GM12801 (cell line): ENCODE measurements around the gene COPB1.

Experiments used
- CTCF ChIP-seq: IDR thresholded peaks from one replicate; pipeline ENCODE4 v1.5.1; 2011; ENCODE audit warnings: control low read depth; ENCODE audit not compliant: insufficient read length; ENCODE audit errors: extremely low read depth

Gene COPB1

DNA sequence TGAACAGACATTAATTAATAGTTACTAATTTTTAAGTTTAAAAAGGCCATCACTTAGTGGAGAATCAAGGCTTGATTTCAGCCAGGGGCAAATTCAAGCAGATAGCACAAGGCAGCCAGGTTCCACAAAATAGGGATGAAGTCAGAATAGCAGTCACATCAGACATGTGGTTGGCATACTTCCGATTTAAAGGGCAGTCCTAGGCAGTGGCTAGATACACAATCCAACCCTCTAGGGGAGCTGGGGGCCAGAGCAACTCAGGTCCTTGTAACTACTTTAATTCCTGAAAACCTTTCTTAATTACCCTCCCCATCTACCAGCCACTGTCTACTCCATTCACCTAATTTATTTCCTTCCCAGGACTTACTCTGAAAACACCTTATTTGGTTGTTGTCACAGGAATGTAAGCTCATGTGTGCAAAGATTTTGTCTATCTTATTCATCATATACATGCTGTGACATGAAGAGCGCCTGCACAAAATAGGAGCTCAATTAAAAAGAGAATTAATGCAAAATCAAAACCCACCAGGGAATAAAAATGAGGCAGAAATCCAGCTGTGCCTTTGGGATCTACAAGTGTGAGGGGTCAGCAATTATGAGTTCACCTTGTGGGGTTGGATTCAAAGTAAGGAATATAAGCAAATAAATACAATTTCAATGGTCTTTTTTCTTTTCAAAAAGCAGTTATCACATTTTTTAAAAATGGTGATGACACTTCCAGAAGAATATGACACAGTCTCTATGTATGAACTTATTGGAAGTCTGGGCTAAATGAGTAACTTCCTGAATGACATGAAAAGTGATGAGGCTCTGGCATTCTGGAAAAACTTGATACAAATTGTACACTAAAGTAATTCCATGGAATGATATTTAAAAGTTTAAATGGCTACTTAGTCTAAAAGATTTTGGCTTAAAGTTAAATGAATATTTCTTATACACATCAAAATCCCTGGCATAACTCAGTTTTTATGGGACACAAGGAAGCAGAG is 53.8 kb downstream of the COPB1 start:
- TF ChIP-seq CTCF = no peak

GRCh38 chr11:14444441-14445189 is 55.0 kb downstream of the COPB1 start:
- no peak for TF ChIP-seq CTCF

DNA sequence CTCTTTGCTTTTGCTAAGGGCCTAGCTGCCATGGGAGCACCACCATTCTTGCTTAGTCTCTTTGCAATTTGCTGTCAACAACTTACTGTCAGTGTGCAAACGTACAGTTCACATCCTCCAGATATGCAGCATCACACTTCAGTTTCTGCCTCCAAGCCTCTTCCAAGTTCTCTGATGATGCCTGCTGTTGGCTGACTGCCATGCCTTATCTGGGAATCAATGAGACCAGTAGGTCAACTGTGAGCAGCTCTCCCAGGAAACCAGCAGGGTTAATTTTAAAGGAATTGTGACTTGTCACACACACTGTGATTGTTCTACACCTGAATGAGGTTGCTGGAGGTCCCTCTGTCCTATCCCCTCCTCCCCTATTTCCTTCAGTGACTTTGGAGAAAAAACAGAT is 56.0 kb downstream of the COPB1 start:
- TF ChIP-seq CTCF = no peak

DNA sequence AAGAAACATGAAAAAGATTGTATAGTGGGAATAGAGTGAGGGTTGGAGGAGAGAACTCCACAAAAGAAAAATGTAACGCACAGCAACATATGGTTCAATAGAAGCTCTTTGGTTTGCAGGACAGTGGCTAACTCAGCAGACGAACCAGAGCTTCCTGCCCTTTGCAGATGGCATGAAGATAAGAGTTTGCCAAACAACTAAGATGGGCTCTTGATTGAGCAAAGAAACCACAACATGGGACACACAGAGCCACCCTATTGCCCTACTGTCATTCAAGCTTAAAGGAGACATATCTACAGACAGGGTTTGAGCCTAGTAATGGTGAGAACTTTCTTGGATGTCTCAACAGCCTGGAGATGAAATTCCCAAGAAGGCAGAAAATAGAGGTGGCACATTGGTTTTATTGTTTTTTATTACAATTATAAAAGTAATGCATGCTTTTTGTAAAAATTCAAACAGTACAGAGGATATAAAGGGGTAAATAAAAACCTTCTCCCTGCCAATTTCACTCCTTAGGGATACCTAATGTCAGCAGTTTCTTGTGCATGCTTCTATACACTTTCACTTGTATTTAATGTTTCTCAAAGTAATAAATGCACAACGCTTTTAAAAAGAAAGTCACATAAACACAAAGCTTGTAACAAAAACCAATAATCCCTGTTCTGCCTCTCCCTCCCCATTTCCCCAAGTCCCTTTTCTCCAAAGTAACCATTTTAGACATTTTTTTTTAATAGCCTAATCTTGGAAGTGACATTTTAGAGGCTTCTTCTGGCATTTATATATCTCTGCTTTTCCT is 63.7 kb downstream of the COPB1 start:
- TF ChIP-seq CTCF = no peak

DNA sequence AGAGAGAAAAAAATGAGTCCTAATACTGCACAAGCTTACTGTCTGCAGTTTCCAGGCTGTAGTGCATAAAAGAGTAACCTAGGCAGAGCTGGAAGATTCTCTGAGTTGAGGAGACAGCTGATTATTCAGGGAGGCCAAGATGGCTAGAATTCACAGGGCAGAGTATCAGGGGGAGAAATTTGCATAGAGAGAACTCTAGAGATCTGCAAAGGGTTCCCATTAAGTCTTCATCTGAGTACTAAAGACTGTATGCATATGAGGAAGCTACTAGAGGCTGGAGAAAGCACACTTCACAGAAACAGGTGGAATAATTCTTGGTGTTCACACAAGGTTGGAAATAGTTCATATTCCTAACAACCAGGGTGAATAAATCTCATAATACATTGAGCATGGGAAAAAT is 74.0 kb downstream of the COPB1 start:
- TF ChIP-seq CTCF = no peak

- TF ChIP-seq CTCF = no peak
These were observed 75.5 kb downstream of the COPB1 start for GRCh38 chr11:14424096-14424495.

- TF ChIP-seq CTCF = no peak
These were observed 76.0 kb downstream of the COPB1 start for GRCh38 chr11:14423633-14424032.
